Measurements from ENCODE around the gene TNFAIP1.

The TNFAIP1 gene

DNA sequence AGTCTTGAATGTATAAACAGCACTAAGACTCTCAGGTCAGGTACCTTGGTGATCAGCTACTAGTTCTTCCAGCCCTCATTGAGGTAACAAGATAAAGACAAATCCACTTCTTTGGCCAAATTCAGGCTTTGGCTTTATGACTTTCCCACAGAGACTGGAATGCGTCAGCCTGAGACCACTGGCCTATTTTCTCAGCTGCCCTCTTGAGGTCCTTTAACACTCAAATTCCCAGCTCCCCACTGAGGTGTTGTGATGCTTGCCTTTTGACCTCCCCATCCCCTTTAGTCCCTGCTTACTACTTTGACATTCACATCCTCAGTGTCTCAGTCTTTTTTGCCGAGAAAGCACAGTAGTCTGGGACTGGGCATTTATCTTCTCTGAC is 10.6 kb downstream of the TNFAIP1 start:
- Histone ChIP-seq H3K27ac (ENCODE audit: low read length) (no peak overlapping the region), H3K9me3 (ENCODE audit: control insufficient read depth, insufficient read depth, low read length) (no peaks in the 10 kb centered on the region), H3K27me3 (ENCODE audit: control insufficient read depth, insufficient read depth, low read length) (no peaks in the 10 kb centered on the region), H3K4me1 (ENCODE audit: control insufficient read depth, insufficient read depth, low read length) (no peaks in the 10 kb centered on the region), H3K4me3 (ENCODE audit: low read length) (no peak overlapping the region), H3K36me3 (ENCODE audit: control insufficient read depth, insufficient read depth, low read length) (peaks cover 40% of the 10 kb centered on the region)
- WGBS (ENCODE audit: insufficient coverage, insufficient read length): no CpG with 5 or more reads among the region's 2 CpGs
- no peak for DNase-seq (ENCODE audit: low read depth, low spot score)

DNA sequence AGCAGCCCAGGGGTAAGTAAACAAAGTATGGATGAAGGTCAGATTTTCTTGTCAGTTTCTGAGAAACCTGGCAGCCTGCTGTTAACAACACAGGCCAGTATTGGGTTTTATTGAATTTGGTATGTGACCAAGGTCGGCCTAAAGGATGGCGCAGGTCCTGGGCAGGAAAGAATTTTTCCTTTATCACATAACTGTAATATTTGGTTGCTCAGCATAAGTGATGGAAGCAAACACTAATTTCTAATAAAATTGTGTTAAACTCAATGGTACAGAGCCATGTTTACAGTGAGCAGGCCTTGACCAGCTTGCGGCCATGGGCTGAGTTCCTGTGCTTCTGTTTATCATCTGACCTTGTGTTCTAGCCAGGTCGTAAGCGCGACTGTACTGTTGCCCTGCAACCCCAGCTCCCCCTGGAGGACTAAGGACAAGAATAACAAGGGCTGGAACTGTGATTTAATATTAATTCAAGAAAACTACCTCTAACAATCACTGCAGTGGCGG is 11.2 kb downstream of the TNFAIP1 start:
- no peak for DNase-seq (ENCODE audit: low read depth, low spot score)
- no peaks in the 10 kb centered on the region for H3K27me3 ChIP-seq (ENCODE audit: control insufficient read depth, insufficient read depth, low read length)
- no peaks in the 10 kb centered on the region for H3K4me1 ChIP-seq (ENCODE audit: control insufficient read depth, insufficient read depth, low read length)
- H3K27ac ChIP-seq (ENCODE audit: low read length): no peak overlapping the region
- no CpG with 5 or more reads among the region's 7 CpGs for WGBS (ENCODE audit: insufficient coverage, insufficient read length)
- no peak overlapping the region for H3K4me3 ChIP-seq (ENCODE audit: low read length)
- peaks cover 40% of the 10 kb centered on the region for H3K36me3 ChIP-seq (ENCODE audit: control insufficient read depth, insufficient read depth, low read length)
- H3K9me3 ChIP-seq (ENCODE audit: control insufficient read depth, insufficient read depth, low read length): no peaks in the 10 kb centered on the region

DNA sequence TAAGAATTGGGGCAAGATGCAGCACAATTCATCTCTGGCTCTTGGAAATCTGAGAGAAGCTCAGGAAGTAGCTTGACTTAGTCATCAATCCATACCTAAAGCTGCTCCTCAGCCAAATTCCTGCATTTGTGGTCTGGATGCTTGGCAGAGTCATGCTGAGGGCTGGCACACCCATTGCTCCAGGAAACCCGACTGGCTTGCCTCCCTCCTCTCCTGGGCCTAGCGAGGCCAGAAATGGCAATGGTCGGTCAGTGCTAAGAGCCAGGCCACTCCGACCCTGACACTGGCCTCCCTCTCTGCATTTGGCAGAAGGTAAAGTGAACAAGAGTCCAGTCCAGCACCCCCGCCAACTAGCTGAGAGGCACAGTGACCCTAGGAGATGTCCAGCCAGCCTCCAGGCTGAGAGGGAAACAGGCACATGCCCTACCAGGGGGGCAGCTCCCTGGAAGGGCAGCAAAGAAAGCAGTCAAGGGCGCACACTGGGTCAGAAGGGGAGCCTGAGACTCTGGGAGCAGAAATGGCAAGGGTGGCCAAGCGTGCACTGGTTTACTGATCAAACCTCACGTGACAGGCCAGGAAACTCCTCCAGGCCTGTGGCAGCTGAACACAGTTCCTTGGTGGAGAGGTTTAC is 11.8 kb downstream of the TNFAIP1 start:
- no peak overlapping the region for H3K4me3 ChIP-seq (ENCODE audit: low read length)
- H3K27me3 ChIP-seq (ENCODE audit: control insufficient read depth, insufficient read depth, low read length): no peaks in the 10 kb centered on the region
- no peak for DNase-seq (ENCODE audit: low read depth, low spot score)
- H3K36me3 ChIP-seq (ENCODE audit: control insufficient read depth, insufficient read depth, low read length): peaks cover 37% of the 10 kb centered on the region
- WGBS (ENCODE audit: insufficient coverage, insufficient read length): no CpG with 5 or more reads among the region's 8 CpGs
- H3K4me1 ChIP-seq (ENCODE audit: control insufficient read depth, insufficient read depth, low read length): no peaks in the 10 kb centered on the region
- H3K9me3 ChIP-seq (ENCODE audit: control insufficient read depth, insufficient read depth, low read length): no peaks in the 10 kb centered on the region
- H3K27ac ChIP-seq (ENCODE audit: low read length): no peak overlapping the region

DNA sequence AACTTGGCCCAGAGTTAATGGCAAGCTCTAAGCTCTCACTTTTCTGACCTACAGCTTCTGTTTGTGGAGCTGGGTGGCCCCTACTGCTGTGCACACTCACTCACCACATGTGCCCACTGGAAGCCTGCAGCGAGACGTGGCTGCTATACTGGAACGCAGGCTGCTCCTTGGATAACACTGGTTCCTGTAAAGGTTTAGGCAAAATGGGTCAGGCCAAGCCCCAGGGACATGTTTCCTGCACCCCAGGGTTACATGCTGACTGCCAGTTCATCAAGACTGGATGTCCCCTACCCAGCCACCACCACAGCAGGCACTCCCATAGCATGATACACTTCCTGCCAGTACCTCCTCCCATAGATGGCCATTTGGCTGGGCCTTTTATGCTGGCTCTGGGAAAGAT is 13.4 kb downstream of the TNFAIP1 start:
- no CpG with 5 or more reads among the region's 3 CpGs for WGBS (ENCODE audit: insufficient coverage, insufficient read length)
- DNase-seq (ENCODE audit: low read depth, low spot score): no peak
- peaks cover 41% of the 10 kb centered on the region for H3K36me3 ChIP-seq (ENCODE audit: control insufficient read depth, insufficient read depth, low read length)

DNA sequence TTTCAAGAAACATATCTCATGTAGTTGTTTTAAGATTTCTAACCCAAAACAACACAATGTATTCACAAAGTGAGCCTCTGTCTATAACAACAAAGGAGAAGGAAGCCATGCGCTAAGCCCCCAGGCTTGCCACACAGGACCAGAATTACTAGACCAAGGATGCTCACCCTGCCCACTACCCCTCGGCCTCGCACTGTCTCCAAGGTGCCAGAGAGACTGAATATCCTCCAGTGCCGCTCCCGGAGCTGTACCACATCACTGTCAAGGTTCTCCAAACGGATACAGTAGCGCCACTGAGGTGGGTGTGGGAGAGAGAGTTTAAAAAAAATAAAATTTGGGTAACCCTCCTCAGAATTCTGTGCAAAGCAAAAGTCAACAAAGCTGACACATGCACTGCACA is 14.7 kb downstream of the TNFAIP1 start:
- no peaks in the 10 kb centered on the region for H3K9me3 ChIP-seq (ENCODE audit: control insufficient read depth, insufficient read depth, low read length)
- no peak overlapping the region for H3K4me3 ChIP-seq (ENCODE audit: low read length)
- DNase-seq (ENCODE audit: low read depth, low spot score): no peak
- no peaks in the 10 kb centered on the region for H3K4me1 ChIP-seq (ENCODE audit: control insufficient read depth, insufficient read depth, low read length)
- peaks cover 38% of the 10 kb centered on the region for H3K36me3 ChIP-seq (ENCODE audit: control insufficient read depth, insufficient read depth, low read length)
- H3K27ac ChIP-seq (ENCODE audit: low read length): no peak overlapping the region
- no CpG with 5 or more reads among the region's 7 CpGs for WGBS (ENCODE audit: insufficient coverage, insufficient read length)
- no peaks in the 10 kb centered on the region for H3K27me3 ChIP-seq (ENCODE audit: control insufficient read depth, insufficient read depth, low read length)

More for the DNA sequence above, 13.4 kb downstream of the TNFAIP1 start:
- H3K4me3 ChIP-seq (ENCODE audit: low read length): no peak overlapping the region
- no peaks in the 10 kb centered on the region for H3K27me3 ChIP-seq (ENCODE audit: control insufficient read depth, insufficient read depth, low read length)
- no peaks in the 10 kb centered on the region for H3K4me1 ChIP-seq (ENCODE audit: control insufficient read depth, insufficient read depth, low read length)
- no peaks in the 10 kb centered on the region for H3K9me3 ChIP-seq (ENCODE audit: control insufficient read depth, insufficient read depth, low read length)
- no peak overlapping the region for H3K27ac ChIP-seq (ENCODE audit: low read length)

DNA sequence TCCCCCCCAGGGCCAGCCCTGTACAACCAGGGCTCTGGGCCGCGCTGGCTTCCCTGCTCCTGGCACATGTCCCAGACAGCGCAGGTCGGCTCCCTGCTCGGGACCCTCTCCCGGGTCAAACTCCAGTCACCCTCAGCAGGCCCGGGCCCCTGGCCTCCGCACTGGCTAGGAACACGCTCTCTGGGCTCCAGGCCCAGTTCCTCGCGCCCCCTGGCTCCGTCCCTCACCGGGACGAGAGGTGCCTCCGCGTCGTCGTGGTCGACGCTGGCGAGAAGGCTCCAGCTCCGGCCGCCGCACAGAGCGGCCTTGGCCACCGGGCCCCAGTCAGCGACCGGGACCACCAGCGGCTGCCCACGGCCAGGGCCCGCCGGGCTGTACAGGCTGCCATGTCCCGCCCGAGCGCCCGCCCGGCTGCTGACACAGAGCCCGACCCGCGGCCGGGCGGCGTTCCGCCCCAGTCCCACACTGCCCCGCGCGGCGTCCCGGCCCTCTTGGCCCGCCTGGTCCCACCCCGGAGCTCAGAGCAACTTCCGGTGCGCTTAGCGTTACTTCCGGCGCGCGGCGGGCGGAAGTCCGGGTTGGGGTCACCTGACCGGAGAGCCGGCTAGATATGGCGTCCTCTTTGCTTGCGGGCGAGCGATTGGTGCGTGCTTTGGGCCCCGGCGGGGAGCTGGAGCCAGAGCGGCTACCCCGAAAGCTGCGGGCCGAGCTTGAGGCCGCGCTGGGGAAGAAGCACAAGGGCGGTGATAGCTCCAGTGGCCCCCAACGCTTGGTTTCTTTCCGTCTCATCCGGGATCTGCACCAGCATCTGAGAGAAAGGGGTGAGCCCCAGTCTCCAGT is 21.7 kb downstream of the TNFAIP1 start, which contains the start of gene POLDIP2:
Gene POLDIP2, minus strand, starts transcription at position 467 of the 840 bp plus-strand sequence. Its CDS starts 79 bp downstream, at position 388.
- peaks cover 16% of the 10 kb centered on the region; the same call in 1 of the 2 replicates for H3K36me3 ChIP-seq (ENCODE audit: control insufficient read depth, insufficient read depth, low read length)

DNA sequence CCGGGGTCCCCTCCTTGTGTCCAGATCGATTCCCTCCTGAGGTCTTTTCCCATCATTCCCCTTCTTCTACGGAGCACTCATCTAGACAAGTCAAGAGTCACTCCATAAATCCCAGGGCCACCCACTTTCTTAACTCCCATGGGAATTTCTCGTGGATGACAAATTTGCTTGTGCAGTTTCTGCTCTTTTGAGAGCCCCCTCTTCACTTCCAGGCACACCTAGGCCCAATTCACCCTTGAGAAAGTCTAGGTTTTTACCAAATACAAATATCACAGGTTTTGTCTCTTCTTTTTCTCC is 22.3 kb downstream of the TNFAIP1 start:
- DNase-seq (ENCODE audit: low read depth, low spot score): no peak
- Histone ChIP-seq H3K27me3 (ENCODE audit: control insufficient read depth, insufficient read depth, low read length) (no peaks in the 10 kb centered on the region), H3K27ac (ENCODE audit: low read length) (no peak overlapping the region), H3K36me3 (ENCODE audit: control insufficient read depth, insufficient read depth, low read length) (peaks cover 15% of the 10 kb centered on the region; the same call in 1 of the 2 replicates), H3K4me1 (ENCODE audit: control insufficient read depth, insufficient read depth, low read length) (no peaks in the 10 kb centered on the region), H3K4me3 (ENCODE audit: low read length) (peak overlapping the region; percentile 93; the same call in 1 of the 2 replicates), H3K9me3 (ENCODE audit: control insufficient read depth, insufficient read depth, low read length) (no peaks in the 10 kb centered on the region)
- WGBS (ENCODE audit: insufficient coverage, insufficient read length): no CpG with 5 or more reads among the region's 4 CpGs

More for the DNA sequence above, 21.7 kb downstream of the TNFAIP1 start, which contains the start of gene POLDIP2:
- no peaks in the 10 kb centered on the region for H3K27me3 ChIP-seq (ENCODE audit: control insufficient read depth, insufficient read depth, low read length)
- H3K27ac ChIP-seq (ENCODE audit: low read length): no peak within 1 kb of the TSS
- no peaks in the 10 kb centered on the region for H3K4me1 ChIP-seq (ENCODE audit: control insufficient read depth, insufficient read depth, low read length)
- no CpG with 5 or more reads among the region's 80 CpGs for WGBS (ENCODE audit: insufficient coverage, insufficient read length)
- H3K9me3 ChIP-seq (ENCODE audit: control insufficient read depth, insufficient read depth, low read length): no peaks in the 10 kb centered on the region
- DNase-seq (ENCODE audit: low read depth, low spot score): no peak
- H3K4me3 ChIP-seq (ENCODE audit: low read length): peak within 1 kb of the TSS; percentile 93

DNA sequence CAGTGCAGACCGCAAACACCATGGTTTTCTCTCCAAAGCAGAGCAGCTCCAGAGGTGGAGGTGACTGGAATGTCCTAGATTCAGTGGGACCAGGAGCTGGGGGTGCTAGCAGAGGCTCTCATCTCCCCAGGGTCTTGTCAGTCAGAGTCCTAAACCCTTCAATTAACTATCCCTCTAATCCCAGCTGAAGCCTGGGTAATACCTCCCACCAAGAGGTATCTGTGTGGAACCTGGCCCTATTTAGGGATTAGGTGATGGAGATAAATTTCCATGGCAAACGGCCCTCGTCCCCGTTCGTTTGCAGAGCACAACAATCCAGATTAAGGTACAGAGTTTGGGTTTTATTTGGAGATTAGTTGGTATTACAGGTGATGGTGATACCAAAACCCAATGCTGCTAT is 27.6 kb downstream of the TNFAIP1 start:
- Histone ChIP-seq H3K4me1 (ENCODE audit: control insufficient read depth, insufficient read depth, low read length) (no peaks in the 10 kb centered on the region), H3K36me3 (ENCODE audit: control insufficient read depth, insufficient read depth, low read length) (peaks cover 7% of the 10 kb centered on the region; the same call in 1 of the 2 replicates), H3K9me3 (ENCODE audit: control insufficient read depth, insufficient read depth, low read length) (no peaks in the 10 kb centered on the region), H3K4me3 (ENCODE audit: low read length) (no peak overlapping the region), H3K27ac (ENCODE audit: low read length) (no peak overlapping the region), H3K27me3 (ENCODE audit: control insufficient read depth, insufficient read depth, low read length) (no peaks in the 10 kb centered on the region)
- WGBS (ENCODE audit: insufficient coverage, insufficient read length): no CpG with 5 or more reads among the region's 5 CpGs
- DNase-seq (ENCODE audit: low read depth, low spot score): no peak

DNA sequence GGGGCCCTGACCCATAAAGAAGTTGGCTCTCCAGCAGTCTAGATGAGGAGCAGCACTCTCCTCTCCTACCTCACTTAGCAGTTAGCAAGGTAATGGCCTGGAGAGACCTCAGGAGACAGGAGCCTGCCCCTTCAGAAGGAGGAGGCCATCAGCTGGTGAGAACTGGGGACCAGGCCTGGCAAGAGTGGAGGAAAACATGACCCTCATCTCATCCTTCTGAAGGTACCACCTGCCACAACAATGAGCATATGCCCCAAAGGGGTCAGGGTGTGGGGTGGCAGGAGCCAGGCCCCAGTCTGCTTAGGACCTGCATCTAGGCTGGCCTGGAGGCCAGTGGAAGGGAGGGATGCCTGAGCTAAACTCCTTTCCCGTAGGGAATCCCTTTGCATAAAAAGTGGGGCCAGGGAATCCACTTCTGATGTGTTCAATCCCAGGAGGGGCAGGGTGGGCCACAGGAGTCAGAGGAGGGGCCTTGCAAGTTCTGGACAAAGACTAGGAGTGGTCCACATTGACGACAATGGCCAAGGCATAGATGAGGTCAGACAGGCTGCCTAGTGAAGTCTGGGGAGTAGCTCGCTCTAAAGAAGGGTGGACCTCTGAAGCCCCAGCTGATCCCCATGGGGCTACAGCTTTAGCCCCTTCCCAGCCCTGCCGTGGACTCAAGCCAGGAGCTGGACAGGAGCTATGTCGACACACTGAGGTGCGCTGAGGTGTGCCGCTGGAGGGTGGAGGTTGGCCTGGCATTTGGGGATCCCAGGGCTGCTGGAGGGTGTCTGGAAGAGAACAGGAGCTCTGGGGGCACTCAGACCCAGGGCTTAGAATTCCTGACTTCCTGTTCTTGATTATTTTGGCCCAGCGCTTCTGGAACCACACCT is 28.5 kb downstream of the TNFAIP1 start:
- no CpG with 5 or more reads among the region's 8 CpGs for WGBS (ENCODE audit: insufficient coverage, insufficient read length)
- DNase-seq (ENCODE audit: low read depth, low spot score): no peak
- Histone ChIP-seq H3K9me3 (ENCODE audit: control insufficient read depth, insufficient read depth, low read length) (no peaks in the 10 kb centered on the region), H3K4me3 (ENCODE audit: low read length) (no peak overlapping the region), H3K36me3 (ENCODE audit: control insufficient read depth, insufficient read depth, low read length) (peaks cover 7% of the 10 kb centered on the region; the same call in 1 of the 2 replicates), H3K27me3 (ENCODE audit: control insufficient read depth, insufficient read depth, low read length) (no peaks in the 10 kb centered on the region), H3K4me1 (ENCODE audit: control insufficient read depth, insufficient read depth, low read length) (no peaks in the 10 kb centered on the region), H3K27ac (ENCODE audit: low read length) (no peak overlapping the region)

Measured in iPS DF 6.9 (cell line).